Superior temporal gyrus (tissue), 1 donor: ENCODE results near the gene TMEM72.

Experiments used
- DNase-seq: peaks from one replicate; pipeline ENCODE4 v3.0.0-alpha.2; 2016; ENCODE audit errors: extremely low spot score

Gene TMEM72

GRCh38 chr10:44966816-44967509, 55.8 kb downstream of the TMEM72 start:
- DNase-seq: no peak

- DNase-seq: no peak
Observed at GRCh38 chr10:44967616-44968015, 56.5 kb downstream of the TMEM72 start.

GRCh38 chr10:44968091-44968490, 57.0 kb downstream of the TMEM72 start:
- DNase-seq: peak; percentile 47

- DNase-seq: no peak
Observed at GRCh38 chr10:44968500-44969400, 57.6 kb downstream of the TMEM72 start.

- no peak for DNase-seq
Observed at GRCh38 chr10:44969854-44970253, 58.7 kb downstream of the TMEM72 start.

GRCh38 chr10:44970812-44971395, 59.8 kb downstream of the TMEM72 start:
- no peak for DNase-seq

- no peak for DNase-seq
Observed at GRCh38 chr10:44971434-44971833, 60.3 kb downstream of the TMEM72 start.

- no peak for DNase-seq
Observed at GRCh38 chr10:44971935-44972757, 61.0 kb downstream of the TMEM72 start.

- no peak for DNase-seq
Observed at GRCh38 chr10:44972874-44973306, 61.8 kb downstream of the TMEM72 start.

- DNase-seq: no peak
Observed at GRCh38 chr10:44973323-44974081, 62.4 kb downstream of the TMEM72 start.

- DNase-seq: no peak
Observed at GRCh38 chr10:44974082-44974627, 63.0 kb downstream of the TMEM72 start.

GRCh38 chr10:44974628-44975430, 63.7 kb downstream of the TMEM72 start:
- DNase-seq: peak; percentile 76

GRCh38 chr10:44975431-44976331, 64.5 kb downstream of the TMEM72 start:
- no peak for DNase-seq

GRCh38 chr10:44976352-44977198, 65.4 kb downstream of the TMEM72 start:
- DNase-seq: no peak

GRCh38 chr10:44977287-44978212, 66.4 kb downstream of the TMEM72 start:
- no peak for DNase-seq

GRCh38 chr10:44978213-44978569, 67.1 kb downstream of the TMEM72 start:
- DNase-seq: no peak
